ENCODE results near the gene OVOL2.
"Not testable (repeated sequence)": the region's sequence is repeated elsewhere in the genome, so short reads cannot be mapped to it uniquely, and the experiment has no call there.

OVOL2 gene

GRCh38 chr20:18032977-18033892 is 24.5 kb downstream of the OVOL2 start:
- TF ChIP-seq CTCF (IDR thresholded peaks at IDR 0.05; ENCODE audit: insufficient read depth, low read length, missing control alignments), result no peak
- ChIA-PET CTCF (no interaction called here), POLR2A (no interaction called here)
- H3K4me3 ChIP-seq (ENCODE audit: low read depth, low read length), result no peak overlapping the region
- DNase-seq (ENCODE audit: low read depth, low spot score), result no peak

- no peak overlapping the region for H3K4me3 ChIP-seq (ENCODE audit: low read depth, low read length)
- TF ChIP-seq CTCF (IDR thresholded peaks at IDR 0.05; ENCODE audit: insufficient read depth, low read length, missing control alignments), result no peak
- DNase-seq (ENCODE audit: low read depth, low spot score), result no peak
- CTCF ChIA-PET, result interaction anchor here (1.1 kb wide), 1 partner anchor 244 kb away, joined by 3 read pairs; no protein-coding TSS in a partner anchor
- POLR2A ChIA-PET, result no interaction called here
Observed at GRCh38 chr20:18031888-18032509, 25.7 kb downstream of the OVOL2 start.

GRCh38 chr20:18031050-18031449 is 26.7 kb downstream of the OVOL2 start:
- POLR2A ChIA-PET, result no interaction called here
- no peak for DNase-seq (ENCODE audit: low read depth, low spot score)
- CTCF ChIA-PET, result interaction anchor here (1.1 kb wide), 1 partner anchor 245 kb away, joined by 3 read pairs; no protein-coding TSS in a partner anchor
- H3K4me3 ChIP-seq (ENCODE audit: low read depth, low read length), result no peak overlapping the region
- no peak for TF ChIP-seq CTCF (IDR thresholded peaks at IDR 0.05; ENCODE audit: insufficient read depth, low read length, missing control alignments)

GRCh38 chr20:18030020-18030419 is 27.7 kb downstream of the OVOL2 start:
- ChIA-PET POLR2A (interaction anchor here (0.5 kb wide), 1 partner anchor 44 kb away, joined by 3 read pairs; no protein-coding TSS in a partner anchor), CTCF (no interaction called here)
- no peak overlapping the region for H3K4me3 ChIP-seq (ENCODE audit: low read depth, low read length)
- TF ChIP-seq CTCF (IDR thresholded peaks at IDR 0.05; ENCODE audit: insufficient read depth, low read length, missing control alignments), result no peak
- no peak for DNase-seq (ENCODE audit: low read depth, low spot score)

GRCh38 chr20:18027011-18027410 is 30.7 kb downstream of the OVOL2 start:
- H3K4me3 ChIP-seq (ENCODE audit: low read depth, low read length); CTCF ChIA-PET; POLR2A ChIA-PET; DNase-seq (ENCODE audit: low read depth, low spot score): not testable (repeated sequence)

GRCh38 chr20:18024606-18025127 is 33.0 kb downstream of the OVOL2 start:
- ChIA-PET POLR2A (no interaction called here), CTCF (no interaction called here)
- no peak for DNase-seq (ENCODE audit: low read depth, low spot score)
- no peak for TF ChIP-seq CTCF (IDR thresholded peaks at IDR 0.05; ENCODE audit: insufficient read depth, low read length, missing control alignments)
- H3K4me3 ChIP-seq (ENCODE audit: low read depth, low read length), result no peak overlapping the region
